GM12872 (cell line): ENCODE measurements around the gene PRKG1.

Source experiments
- TF ChIP-seq, protein P1 (sequence below): IDR thresholded peaks from 3 replicates; pipeline ENCODE4 v1.5.1; 2011; ENCODE audit warnings: low read depth, mild to moderate bottlenecking, low read length, moderate library complexity; ENCODE audit not compliant: insufficient read depth

PRKG1 gene

DNA sequence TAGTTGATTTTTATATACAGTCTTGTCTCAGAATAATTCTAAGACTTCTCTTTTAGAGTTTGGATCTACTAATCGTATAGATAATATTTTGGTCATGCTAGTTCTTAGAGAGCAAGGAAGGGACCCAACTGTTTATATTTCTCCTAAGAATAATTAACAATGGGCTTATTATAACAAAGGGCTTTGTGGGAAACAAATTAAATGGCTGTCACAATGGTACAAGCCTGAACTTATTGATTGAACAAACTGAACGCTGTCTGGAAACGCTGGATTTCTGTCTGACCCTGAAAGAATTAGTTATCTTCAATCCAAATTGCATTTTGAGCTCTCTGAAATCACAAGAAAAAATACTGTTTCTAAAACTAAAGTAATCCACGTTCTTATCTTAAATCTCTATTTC is 568.3 kb downstream of the PRKG1 start:
- TF ChIP-seq, protein P1, sequence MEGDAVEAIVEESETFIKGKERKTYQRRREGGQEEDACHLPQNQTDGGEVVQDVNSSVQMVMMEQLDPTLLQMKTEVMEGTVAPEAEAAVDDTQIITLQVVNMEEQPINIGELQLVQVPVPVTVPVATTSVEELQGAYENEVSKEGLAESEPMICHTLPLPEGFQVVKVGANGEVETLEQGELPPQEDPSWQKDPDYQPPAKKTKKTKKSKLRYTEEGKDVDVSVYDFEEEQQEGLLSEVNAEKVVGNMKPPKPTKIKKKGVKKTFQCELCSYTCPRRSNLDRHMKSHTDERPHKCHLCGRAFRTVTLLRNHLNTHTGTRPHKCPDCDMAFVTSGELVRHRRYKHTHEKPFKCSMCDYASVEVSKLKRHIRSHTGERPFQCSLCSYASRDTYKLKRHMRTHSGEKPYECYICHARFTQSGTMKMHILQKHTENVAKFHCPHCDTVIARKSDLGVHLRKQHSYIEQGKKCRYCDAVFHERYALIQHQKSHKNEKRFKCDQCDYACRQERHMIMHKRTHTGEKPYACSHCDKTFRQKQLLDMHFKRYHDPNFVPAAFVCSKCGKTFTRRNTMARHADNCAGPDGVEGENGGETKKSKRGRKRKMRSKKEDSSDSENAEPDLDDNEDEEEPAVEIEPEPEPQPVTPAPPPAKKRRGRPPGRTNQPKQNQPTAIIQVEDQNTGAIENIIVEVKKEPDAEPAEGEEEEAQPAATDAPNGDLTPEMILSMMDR: no peak

DNA sequence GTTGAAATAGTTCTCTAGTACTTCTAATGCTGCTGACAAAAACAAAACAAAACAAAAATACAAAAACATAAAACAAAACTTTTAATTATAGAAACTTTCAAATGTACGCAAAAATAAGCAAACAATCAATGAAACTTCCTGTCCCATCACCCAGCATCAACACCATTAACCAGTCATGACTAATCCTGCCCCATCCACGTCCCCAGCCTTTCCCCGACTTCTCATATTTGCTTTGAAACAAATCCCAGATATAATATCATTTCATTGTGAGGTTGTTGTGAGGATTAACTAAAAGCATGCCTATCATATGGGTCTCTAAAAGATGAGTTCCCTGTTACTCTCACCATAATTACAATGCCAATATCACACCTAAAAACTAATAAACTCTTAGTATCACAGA is 569.4 kb downstream of the PRKG1 start:
- TF ChIP-seq, protein P1: no peak

DNA sequence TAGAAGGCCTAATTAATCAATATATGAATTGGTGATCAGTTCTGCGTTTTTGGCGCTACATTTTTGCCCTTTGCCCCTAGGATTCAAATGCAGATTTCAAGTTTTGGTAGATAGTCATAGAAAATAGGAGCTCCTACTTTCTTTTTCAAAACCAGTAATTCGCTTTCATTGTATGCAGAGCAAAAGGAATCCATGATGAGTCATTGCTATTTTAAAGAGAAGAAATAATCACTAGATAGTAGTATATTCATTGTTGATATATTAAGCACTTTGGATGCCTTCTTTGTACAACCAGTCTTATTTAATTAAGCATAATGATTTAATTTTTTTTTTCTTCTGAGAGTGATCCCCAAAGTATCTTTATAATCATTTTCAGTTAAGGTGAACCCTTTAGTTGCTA is 574.8 kb downstream of the PRKG1 start:
- TF ChIP-seq, protein P1: no peak

DNA sequence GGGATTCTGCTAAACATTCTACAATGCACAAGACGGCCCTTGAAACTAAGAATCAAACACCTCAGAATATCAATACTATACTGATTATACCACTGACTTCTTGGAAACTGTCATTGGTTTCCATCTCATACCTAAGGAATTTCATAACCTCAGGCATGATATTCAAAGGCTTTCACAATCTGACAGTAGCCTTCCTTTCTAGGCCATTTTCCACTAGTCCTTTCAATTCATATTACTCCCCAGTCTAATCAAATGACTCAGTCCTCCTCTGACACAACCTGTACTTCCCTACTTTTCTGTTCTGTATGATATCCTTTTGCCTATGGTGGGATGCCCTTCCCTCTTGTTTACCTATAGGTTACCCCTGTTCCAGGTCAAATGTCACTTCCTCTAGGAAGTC is 576.8 kb downstream of the PRKG1 start:
- TF ChIP-seq, protein P1: no peak

DNA sequence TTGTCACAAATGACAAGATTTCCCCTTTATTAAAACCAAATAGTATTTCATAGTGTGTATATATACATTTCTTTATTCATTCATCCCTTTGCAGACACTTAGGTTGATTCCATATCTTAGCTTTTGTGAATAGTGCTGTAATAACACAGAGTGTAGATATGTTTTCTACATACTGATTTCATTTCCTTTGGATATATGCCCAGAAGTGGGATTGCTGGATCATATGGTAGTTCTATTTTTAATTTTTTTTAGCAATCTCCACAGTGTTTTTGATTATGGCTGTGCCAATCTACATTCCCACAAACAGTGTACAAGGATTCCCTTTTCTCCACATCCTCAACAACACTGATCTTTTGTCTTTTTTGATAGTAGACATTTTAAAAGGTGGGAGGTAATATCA is 578.7 kb downstream of the PRKG1 start:
- TF ChIP-seq, protein P1: no peak

DNA sequence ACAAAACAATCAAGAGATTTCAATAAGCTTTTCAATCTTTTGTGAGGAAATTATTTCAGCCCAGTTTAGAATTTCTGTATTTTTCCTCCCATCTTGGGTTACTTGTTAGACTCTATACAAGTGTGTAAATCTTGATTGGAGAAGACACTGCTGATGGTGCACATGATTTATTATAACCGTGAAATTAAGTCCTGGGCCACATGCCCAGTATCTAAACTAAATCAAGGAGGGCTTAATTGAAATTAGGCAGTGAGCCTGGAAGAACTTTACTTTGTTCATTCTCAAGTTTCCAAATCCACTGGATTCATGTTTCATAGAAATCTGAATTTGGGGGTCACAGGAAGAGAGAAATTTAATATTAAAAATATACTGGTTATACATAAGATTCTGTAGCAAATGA is 580.6 kb downstream of the PRKG1 start:
- TF ChIP-seq, protein P1: no peak

DNA sequence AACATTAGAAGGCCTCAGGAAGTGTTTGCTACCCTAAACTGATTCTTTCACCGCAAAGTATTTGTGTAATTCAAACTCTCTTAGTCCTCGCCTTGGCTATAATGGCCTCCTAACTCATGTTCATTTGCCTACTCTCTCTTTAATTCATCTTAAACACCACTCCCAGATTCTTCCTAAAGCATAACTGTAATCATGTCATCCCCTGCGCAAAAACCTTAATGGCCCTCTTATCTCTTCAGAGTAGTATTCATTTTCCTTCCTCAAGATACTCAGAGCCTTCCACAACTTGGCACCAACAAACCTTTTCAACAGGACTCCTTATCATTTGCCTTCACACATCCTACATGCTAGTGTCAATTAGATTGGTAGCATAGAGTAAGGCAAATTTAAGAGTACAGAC is 582.2 kb downstream of the PRKG1 start:
- TF ChIP-seq, protein P1: no peak

DNA sequence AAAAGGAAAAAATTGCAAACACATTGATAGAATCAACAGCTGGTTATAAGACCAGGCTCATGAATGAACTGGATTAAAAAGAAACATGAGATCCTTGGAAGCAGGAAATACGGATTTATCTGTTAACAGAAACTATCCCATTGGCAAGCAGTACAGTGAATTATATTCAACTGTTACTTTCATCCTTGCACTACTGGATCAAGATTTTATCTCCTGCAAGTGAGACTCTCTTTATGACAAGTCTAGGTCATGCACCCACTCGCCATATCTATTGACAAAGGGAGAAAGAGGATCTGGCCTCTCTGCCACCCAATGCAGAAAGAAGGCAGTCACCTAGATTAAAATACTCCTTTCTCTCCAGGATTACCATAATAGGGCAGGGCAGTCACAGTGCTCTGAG is 583.7 kb downstream of the PRKG1 start:
- TF ChIP-seq, protein P1: no peak
